ENCODE data around the gene TM4SF20.
A peak's percentile ranks its signal among the peaks of the same experiment; 100 is the strongest.
"Not testable (repeated sequence)": the region's sequence is repeated elsewhere in the genome, so short reads cannot be mapped to it uniquely, and the experiment has no call there.

TM4SF20 gene

DNA sequence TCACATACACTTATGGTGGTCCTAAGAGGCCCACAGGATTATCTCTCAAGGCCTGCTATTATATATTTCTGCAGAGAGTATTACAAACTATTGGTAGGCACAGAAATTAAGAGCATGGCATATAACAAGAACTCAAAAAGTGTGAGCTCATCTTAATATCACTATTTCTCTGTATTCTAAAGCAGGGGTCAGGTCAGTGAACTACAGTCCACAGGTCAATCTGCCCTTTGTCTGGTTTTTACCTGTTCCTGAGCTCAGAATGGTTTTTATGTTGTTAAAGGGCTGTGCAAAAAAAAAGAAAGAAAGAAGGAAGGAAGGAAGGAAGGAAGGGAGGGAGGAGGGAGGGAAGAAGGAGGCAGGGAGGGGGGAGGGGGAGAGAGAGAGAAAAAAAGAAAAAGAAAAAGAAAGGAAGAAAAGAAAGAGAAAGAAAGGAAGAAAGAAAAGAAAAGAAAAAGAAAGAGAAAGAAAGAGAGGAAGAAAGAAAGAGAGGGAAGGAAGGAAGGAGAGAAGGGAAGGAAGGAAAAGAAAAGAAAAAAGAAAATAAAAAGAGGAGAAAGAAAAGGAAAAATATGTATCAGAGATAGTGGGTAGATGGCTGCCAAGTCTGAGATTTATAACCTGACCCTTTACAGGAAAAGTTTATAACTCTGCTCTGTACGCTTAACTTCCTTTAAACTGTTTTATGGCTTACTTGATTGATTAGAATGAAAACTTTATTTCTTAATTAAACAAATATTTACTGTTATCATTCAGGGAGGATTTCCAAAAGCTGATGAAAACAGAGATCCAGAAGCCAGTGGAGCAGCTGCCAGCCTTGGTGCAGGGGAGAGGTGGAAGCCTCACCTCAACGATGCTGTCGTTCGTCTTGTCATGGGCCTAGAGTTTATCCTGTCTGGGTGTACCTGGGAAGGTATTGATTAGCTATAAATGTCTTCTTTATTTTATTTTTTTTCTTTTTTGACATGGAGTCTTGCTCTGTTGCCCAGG, 19.9 kb upstream of the TM4SF20 start:
- no peak for DNase-seq

DNA sequence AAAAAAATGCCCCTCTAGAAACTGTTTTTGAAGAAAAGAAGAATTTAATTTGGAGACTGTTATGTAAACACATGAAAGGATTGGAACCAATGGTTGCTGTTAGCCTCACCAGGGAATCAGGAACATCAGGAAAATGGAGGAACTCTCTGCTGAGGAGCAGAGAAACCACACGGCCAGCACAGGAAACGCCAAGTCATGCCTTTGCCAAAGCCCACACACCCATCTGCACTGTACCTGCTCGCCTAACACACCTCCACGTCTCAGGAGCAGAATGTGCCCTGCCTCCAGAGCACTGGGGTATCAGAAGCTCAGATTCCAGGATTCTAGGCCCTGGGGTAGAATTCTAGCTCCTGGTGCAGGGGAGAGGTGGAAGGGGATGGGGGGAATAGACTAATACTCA, 18.5 kb upstream of the TM4SF20 start:
- DNase-seq, result no peak

GRCh38 chr2:227395556-227395955, 16.4 kb upstream of the TM4SF20 start:
- no peak for DNase-seq

GRCh38 chr2:227394401-227394800, 15.3 kb upstream of the TM4SF20 start:
- no peak for DNase-seq

- DNase-seq, result no peak
These were observed 11.6 kb upstream of the TM4SF20 start for GRCh38 chr2:227390468-227391256.

GRCh38 chr2:227389661-227390060, 10.6 kb upstream of the TM4SF20 start:
- DNase-seq, result no peak

GRCh38 chr2:227389231-227389630, 10.1 kb upstream of the TM4SF20 start:
- no peak for DNase-seq

DNA sequence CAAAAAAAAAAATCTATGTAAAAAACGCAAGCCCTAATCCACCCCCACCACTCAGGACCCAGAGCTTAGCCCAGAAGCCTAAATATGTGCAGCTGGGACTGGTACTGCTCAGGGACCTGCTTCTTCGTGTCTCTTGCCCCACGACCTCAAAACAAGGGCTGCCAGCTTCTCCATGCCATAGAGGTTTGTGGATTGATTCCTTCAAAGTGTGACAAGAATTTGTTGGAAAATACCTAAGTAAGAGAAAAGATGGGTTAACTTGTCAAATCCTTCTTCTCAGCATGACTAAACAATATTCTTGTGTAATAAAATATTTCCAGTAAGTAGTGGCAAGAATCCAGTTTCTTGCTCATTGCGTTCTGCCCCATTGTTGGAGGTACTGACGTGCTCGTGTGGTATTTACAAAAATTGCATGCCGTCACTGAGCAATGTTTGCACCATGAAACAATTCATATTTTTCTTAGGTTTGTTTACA, 9.5 kb upstream of the TM4SF20 start:
- no peak for DNase-seq

DNA sequence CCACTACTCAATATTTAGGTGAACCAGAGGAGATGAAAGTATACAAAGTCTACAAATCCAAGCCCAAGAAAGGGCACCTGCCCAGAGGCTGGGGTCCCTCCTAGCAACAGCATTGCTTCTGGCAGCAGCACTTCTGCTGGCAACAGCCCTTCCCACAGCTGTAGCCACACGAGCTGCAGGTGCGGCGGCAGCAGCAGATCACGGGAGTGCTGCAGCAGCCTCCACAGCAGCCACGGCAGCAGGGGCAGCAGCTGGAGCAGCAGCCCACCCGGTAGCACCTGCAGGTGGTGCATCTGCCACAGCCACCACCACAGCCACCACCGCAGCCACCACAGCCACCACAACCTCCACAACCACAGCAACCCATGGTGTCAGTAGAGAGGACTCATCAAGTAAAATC, 8.5 kb upstream of the TM4SF20 start, which contains the start of gene SCYGR1:
SCYGR1 (minus strand) TSS at position 367 of the 400 bp plus-strand sequence; CDS start at position 367, 0 bp downstream.
- DNase-seq, result not testable (repeated sequence)

- DNase-seq, result no peak
These were observed 7.5 kb upstream of the TM4SF20 start for GRCh38 chr2:227386630-227387029.

GRCh38 chr2:227383686-227384085, 4.6 kb upstream of the TM4SF20 start:
- DNase-seq, result no peak

DNA sequence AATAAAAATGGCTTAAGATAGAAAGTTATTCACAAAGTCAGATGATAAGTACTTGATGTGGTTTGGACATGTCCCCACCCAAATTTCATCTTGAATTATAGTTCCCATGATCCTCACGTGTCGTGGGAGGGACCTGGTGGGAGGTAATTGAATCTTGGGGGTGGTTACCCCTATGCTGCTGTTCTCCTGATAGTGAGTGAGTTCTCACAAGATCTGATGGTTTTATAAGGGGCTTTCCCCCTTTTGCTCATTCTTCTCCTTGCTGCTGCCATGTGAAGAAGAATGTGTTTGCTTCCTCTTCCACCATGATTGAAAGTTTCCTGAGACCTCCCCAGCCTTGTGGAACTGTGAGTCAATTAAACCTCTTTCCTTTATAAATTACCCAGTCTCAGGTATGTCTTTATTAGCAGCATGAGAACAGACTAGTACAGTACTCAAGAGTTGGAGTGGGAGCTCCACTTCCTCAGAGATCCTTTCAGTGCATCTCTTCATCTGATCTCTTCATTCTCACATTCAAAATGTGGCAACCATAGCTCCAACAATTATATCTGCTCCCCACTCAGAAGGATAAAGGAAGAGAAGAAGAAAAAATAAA, 3.2 kb upstream of the TM4SF20 start:
- not testable (repeated sequence) for DNase-seq

DNA sequence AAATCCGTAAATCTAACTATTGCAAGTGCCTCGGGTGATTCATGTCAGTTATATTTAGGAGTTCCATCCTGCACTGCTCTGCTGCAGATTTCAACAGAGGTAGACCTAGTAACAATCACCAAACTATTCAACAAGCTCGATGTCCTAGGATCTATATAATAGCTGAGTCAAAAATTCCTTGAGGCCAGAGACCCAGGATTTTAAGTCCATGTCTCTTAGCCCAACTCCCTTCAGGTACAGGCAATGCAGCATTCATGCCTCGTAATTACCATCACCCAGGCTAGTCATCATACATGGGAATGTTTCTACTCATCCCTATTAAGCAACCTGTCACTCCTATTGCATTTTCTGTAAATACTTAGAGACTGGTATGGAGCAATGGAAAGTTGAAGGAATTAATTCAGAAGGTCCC, 729 bp downstream of the TM4SF20 start:
- DNase-seq, result no peak

- no peak for DNase-seq
These were observed 1.4 kb downstream of the TM4SF20 start for GRCh38 chr2:227377467-227378351.

DNA sequence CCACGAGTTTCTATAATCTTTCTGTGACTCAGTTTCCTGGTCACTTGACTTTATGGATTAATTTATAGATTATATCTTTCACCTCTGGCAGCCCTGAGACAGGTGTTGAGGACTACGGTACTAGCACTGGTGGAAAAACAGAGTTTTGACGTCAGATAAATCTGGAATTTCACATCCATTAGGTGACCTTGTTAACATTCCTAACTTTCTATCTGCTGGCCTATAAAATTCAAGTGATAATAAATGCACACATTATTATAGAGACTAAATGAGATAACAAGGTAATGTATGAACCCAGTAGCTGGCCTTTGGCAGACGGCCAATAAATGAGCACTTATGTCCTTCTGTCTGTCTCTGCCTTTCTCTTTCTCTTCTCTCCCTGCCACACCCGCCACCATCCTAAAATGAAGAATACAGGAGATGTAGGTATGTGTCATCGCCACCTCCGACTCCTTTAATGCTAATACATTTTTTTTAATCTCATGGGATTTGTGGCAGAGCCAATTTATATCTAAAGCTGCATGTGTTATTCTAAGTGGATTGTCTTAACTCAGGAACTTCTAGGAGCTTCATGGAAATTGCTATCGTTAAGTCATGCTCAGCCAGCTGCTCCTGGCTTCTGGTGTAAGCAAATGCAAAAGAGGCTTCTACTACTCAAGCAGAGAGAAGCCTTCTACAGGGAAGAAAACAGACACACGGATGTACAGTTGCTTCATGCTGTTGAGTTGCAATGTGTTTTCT, 2.3 kb downstream of the TM4SF20 start:
- no peak for DNase-seq

DNA sequence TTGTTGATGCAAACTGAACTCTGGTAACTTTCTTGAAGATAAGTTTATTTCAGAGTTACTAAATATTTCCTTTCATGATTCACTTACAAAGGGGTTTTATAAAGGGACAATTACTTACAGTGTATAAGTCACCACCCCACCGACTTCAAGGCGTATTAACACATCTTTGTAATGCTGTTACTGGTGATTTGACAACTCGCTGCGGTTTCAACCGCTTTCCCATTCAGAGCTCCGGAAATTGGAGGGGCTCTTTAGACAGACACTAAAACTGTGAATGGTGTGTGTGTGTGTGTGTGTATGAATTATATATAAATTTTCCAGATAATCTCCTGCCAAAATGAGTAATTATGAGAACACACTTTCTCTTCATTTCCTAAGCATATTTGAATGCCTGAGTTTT, 4.9 kb downstream of the TM4SF20 start:
- peak; percentile 18 for DNase-seq

GRCh38 chr2:227373389-227373788, 5.7 kb downstream of the TM4SF20 start:
- no peak for DNase-seq

- DNase-seq, result peak; percentile 14
These were observed 8.3 kb downstream of the TM4SF20 start for GRCh38 chr2:227370791-227371312.

DNA sequence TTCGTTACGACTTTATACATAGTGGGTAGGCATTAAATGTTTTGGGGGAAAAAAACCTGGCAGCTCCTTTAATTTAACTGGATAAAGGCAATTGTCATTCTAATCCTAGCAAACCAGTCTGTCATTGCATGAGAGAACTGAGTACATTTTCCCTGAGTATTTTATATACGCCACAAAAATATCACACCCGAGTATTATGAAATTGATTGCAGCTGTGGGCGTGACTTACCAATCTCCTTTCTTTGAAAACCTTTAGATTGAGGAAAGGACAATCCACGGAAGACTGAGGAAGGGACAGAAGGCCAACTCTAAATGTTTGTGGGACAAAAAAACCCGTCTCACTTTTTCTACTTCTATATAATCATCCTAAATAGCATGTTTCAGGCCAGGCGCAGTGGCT, 9.0 kb downstream of the TM4SF20 start:
- DNase-seq, result no peak

- no peak for DNase-seq
These were observed 10.5 kb downstream of the TM4SF20 start for GRCh38 chr2:227368574-227368973.

DNA sequence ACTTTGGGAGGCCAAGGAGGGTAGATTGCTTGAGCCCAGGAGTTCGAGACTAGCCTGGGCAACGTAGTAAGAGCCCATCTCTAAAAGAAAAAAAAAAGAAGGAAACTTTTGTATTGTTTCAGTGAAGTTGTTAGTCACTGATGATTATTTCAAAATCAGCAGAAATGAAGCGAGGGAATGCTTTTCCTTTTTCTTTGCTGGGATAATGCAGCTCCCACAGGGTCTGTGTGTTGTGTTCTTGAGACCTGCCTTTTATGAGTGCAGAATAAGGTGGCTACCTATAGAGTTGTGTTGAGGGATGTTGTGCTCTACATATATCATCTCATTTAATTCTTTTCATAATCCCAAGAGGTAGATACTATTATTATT, 11.7 kb downstream of the TM4SF20 start:
- no peak for DNase-seq
